Natural killer cell (primary cell): ENCODE data around the gene HIGD1C. TPM values are rescaled to one million over a fixed set of nuclear protein-coding genes. Genes with fewer than 3 reads are reported as not detected.

Experiments used
- ATAC-seq, 3 donors: fragments of 150-1000 bp in 2 of 3; fragments of 200-7000 bp in 1 of 3; cut with Tn5 transposase; 1 replicate in 1 of 3; 2 replicates in 2 of 3; pipeline ENCODE4 v1.10.0; 2021; ENCODE audit warnings: mild to moderate bottlenecking in 2 of 3, moderate library complexity in 2 of 3
- DNase-seq, 2 donors: peaks; one replicate each; pipeline versions ENCODE4 v3.0.0 to v3.0.0-alpha.2; 2013 to 2021; ENCODE audit warnings: mixed read lengths in 1 of 2
- H3K27ac ChIP-seq: one replicate; pipeline ENCODE4 v1.5.1; 2013; ENCODE audit warnings: mild to moderate bottlenecking, low read length
- H3K27me3 ChIP-seq: one replicate; pipeline ENCODE4 v1.6.1; 2013; ENCODE audit warnings: low read length; ENCODE audit not compliant: control insufficient read depth, insufficient read depth
- H3K36me3 ChIP-seq: one replicate; pipeline ENCODE4 v1.6.1; 2013; ENCODE audit warnings: low read length; ENCODE audit not compliant: control insufficient read depth, insufficient read depth
- H3K4me1 ChIP-seq: one replicate; pipeline ENCODE4 v1.6.1; 2013; ENCODE audit warnings: low read length; ENCODE audit not compliant: control insufficient read depth, insufficient read depth
- H3K4me3 ChIP-seq: one replicate; pipeline ENCODE4 v1.5.1; 2013; ENCODE audit warnings: low read length
- H3K9me3 ChIP-seq: one replicate; pipeline ENCODE4 v1.6.1; 2013; ENCODE audit warnings: low read length; ENCODE audit not compliant: control insufficient read depth, insufficient read depth
- H3K27ac Mint-ChIP-seq, 2 donors: one replicate each; pipeline ENCODE4 v1.8.0; 2022; ENCODE audit warnings: mild to moderate bottlenecking in 2 of 2, mixed read lengths in 2 of 2, moderate library complexity in 1 of 2
- H3K27me3 Mint-ChIP-seq, 2 donors: one replicate each; pipeline ENCODE4 v1.8.0; 2022; ENCODE audit warnings: low read depth in 2 of 2, mixed read lengths in 2 of 2
- H3K36me3 Mint-ChIP-seq: one replicate; pipeline ENCODE4 v1.8.0; 2022; ENCODE audit warnings: mixed read lengths
- H3K4me1 Mint-ChIP-seq, 2 donors: one replicate each; pipeline ENCODE4 v1.8.0; 2022; ENCODE audit warnings: mixed read lengths in 2 of 2
- H3K4me3 Mint-ChIP-seq: one replicate; pipeline ENCODE4 v1.8.0; 2022; ENCODE audit warnings: mild to moderate bottlenecking, moderate library complexity, mixed read lengths
- H3K9me3 Mint-ChIP-seq, 2 donors: one replicate each; pipeline ENCODE4 v1.8.0; 2022; ENCODE audit warnings: mixed read lengths in 2 of 2
- WGBS: methylation state at CpG from one replicate; pipeline ENCODE4 v1.1.7; 2013; ENCODE audit warnings: missing lambda C conversion rate; ENCODE audit not compliant: insufficient coverage; 5-methylcytosine and 5-hydroxymethylcytosine counted together
- intact Hi-C: fragments of 100-400 bp; cut with micrococcal nuclease; formaldehyde crosslinking; loops from one replicate; pipeline ENCODE4 v1.14.2; 2022
- total RNA-seq, 4 donors: library from RNA; stranded (reverse); fragments of 120-200 nt in 1 of 4; gene quantifications; one replicate each; pipeline versions ENCODE4 v1.2.3 to v1.2.4, GENCODE V29; 2013 to 2022
- TF ChIP-seq, protein P1 (sequence below): fragments of 200-600 bp; IDR thresholded peaks from one replicate; pipeline ENCODE4 v1.8.0; 2022; ENCODE audit warnings: antibody characterized with exemption

Gene HIGD1C
- total RNA-seq, 3 donors from 2014 or later (not counting 1 experiment from before 2014, with no cell fraction given) = not detected

GRCh38 chr12:50988051-50988450, 35.7 kb downstream of the HIGD1C start:
- Mint-ChIP-seq H3K9me3 (no peaks in the 10 kb centered on the region), H3K36me3 (peaks cover 33% of the 10 kb centered on the region), H3K27ac (no peak overlapping the region), H3K4me3 (no peak overlapping the region), H3K27me3 (no peaks in the 10 kb centered on the region), H3K4me1 (no peaks in the 10 kb centered on the region)
- Histone ChIP-seq H3K4me1 (no peaks in the 10 kb centered on the region), H3K36me3 (peaks cover 40% of the 10 kb centered on the region), H3K4me3 (no peak overlapping the region), H3K27ac (no peak overlapping the region), H3K27me3 (no peaks in the 10 kb centered on the region), H3K9me3 (no peaks in the 10 kb centered on the region)
- intact Hi-C loops = no loop called here
- TF ChIP-seq, protein P1, sequence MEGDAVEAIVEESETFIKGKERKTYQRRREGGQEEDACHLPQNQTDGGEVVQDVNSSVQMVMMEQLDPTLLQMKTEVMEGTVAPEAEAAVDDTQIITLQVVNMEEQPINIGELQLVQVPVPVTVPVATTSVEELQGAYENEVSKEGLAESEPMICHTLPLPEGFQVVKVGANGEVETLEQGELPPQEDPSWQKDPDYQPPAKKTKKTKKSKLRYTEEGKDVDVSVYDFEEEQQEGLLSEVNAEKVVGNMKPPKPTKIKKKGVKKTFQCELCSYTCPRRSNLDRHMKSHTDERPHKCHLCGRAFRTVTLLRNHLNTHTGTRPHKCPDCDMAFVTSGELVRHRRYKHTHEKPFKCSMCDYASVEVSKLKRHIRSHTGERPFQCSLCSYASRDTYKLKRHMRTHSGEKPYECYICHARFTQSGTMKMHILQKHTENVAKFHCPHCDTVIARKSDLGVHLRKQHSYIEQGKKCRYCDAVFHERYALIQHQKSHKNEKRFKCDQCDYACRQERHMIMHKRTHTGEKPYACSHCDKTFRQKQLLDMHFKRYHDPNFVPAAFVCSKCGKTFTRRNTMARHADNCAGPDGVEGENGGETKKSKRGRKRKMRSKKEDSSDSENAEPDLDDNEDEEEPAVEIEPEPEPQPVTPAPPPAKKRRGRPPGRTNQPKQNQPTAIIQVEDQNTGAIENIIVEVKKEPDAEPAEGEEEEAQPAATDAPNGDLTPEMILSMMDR = no peak
- DNase-seq (no peak), ATAC-seq (no peak)
- WGBS = 95% methylated on average over 5 of the region's 5 CpGs

- intact Hi-C loops = no loop called here
- WGBS = 98% methylated on average over 5 of the region's 5 CpGs
- Mint-ChIP-seq H3K9me3 (no peaks in the 10 kb centered on the region), H3K4me1 (no peaks in the 10 kb centered on the region), H3K27me3 (no peaks in the 10 kb centered on the region), H3K36me3 (peaks cover 33% of the 10 kb centered on the region), H3K4me3 (no peak overlapping the region), H3K27ac (no peak overlapping the region)
- DNase-seq (no peak), ATAC-seq (no peak)
- no peaks in the 10 kb centered on the region for H3K4me1 ChIP-seq
- no peak overlapping the region for H3K4me3 ChIP-seq
- TF ChIP-seq, protein P1 = no peak
- no peak overlapping the region for H3K27ac ChIP-seq
- H3K9me3 ChIP-seq = no peaks in the 10 kb centered on the region
- H3K36me3 ChIP-seq = peaks cover 42% of the 10 kb centered on the region
- no peaks in the 10 kb centered on the region for H3K27me3 ChIP-seq
Measured at GRCh38 chr12:50988871-50989270, 36.5 kb downstream of the HIGD1C start.

DNA sequence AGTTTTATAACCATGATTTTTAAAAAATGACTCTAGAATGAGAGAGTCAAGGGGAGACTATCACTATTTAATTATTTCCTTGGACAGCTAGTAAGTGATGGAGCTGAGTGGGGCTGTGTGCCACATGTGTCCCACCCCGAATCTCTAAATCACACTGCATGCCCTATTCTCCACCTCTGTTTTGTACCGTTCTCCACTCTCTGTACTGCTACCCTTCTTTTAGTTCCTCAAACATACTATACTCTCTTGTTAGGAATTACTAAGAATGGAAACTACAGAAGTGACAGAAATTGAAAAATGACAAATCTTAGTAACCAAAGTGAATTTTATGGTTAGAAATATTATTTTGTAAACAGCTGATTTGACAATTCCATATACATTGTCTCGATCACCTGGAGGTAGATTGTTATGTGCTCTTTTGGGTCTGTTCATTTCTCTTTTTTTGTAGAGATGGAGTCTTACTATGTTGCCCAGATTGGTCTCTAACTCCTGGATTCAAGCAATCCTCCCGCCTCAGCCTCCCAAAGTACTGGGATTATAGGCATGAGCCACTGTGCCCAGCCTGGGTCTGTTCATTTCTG, 37.9 kb downstream of the HIGD1C start:
- Mint-ChIP-seq H3K36me3 (peaks cover 44% of the 10 kb centered on the region), H3K4me3 (no peak overlapping the region), H3K9me3 (no peaks in the 10 kb centered on the region), H3K4me1 (no peaks in the 10 kb centered on the region), H3K27me3 (no peaks in the 10 kb centered on the region), H3K27ac (no peak overlapping the region)
- WGBS = 88% methylated on average over 3 of the region's 4 CpGs
- no peak for DNase-seq
- Histone ChIP-seq H3K27ac (no peak overlapping the region), H3K27me3 (no peaks in the 10 kb centered on the region), H3K36me3 (peaks cover 51% of the 10 kb centered on the region), H3K9me3 (no peaks in the 10 kb centered on the region), H3K4me3 (no peak overlapping the region), H3K4me1 (no peaks in the 10 kb centered on the region)
- no peak for ATAC-seq
- intact Hi-C loops = no loop called here
- TF ChIP-seq, protein P1 = no peak

DNA sequence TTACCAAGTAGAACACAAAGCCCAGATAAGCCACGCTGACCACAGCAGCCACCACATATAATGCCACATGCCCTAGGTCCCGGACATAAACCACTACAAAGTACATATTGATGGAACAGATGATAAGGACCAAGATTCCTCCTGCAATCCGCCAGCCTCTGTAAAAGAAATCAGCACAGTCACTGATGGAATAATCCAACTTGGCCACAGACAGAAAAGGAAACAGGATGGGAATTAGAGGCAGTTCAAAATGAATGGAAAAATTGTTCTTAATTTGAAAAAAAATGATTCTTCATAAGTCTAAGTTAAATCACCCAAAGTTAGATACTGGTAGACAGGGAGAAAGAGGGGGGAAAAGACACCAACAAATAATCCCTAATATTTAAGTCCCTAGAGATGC, 38.4 kb downstream of the HIGD1C start:
- TF ChIP-seq, protein P1 = no peak
- no peaks in the 10 kb centered on the region for H3K9me3 Mint-ChIP-seq
- H3K4me3 ChIP-seq = no peak overlapping the region
- no peaks in the 10 kb centered on the region for H3K9me3 ChIP-seq
- H3K27me3 Mint-ChIP-seq = no peaks in the 10 kb centered on the region
- H3K27ac Mint-ChIP-seq = no peak overlapping the region
- no peak for DNase-seq
- no peaks in the 10 kb centered on the region for H3K27me3 ChIP-seq
- H3K4me1 Mint-ChIP-seq = no peaks in the 10 kb centered on the region
- no peaks in the 10 kb centered on the region for H3K4me1 ChIP-seq
- H3K36me3 Mint-ChIP-seq = peaks cover 50% of the 10 kb centered on the region
- intact Hi-C loops = no loop called here
- 71% methylated on average over 3 of the region's 3 CpGs for WGBS
- no peak for ATAC-seq
- H3K4me3 Mint-ChIP-seq = no peak overlapping the region
- peaks cover 57% of the 10 kb centered on the region for H3K36me3 ChIP-seq
- H3K27ac ChIP-seq = no peak overlapping the region
